Ishikawa (cell line): Measurements from ENCODE around the gene CDHR1.

Experiments used
- CEBPB ChIP-seq: IDR thresholded peaks from 2 replicates; pipeline ENCODE4 v1.6.1; 2012
- CREB1 ChIP-seq: IDR thresholded peaks from 2 replicates; pipeline ENCODE4 v1.6.1; 2012; ENCODE audit warnings: low read depth
- EGR1 ChIP-seq: IDR thresholded peaks from 2 replicates; pipeline ENCODE4 v1.6.1; 2012
- EP300 ChIP-seq: IDR thresholded peaks from 2 replicates; pipeline ENCODE4 v1.6.1; 2012; ENCODE audit warnings: borderline replicate concordance
- FOXM1 ChIP-seq: IDR thresholded peaks from 2 replicates; pipeline ENCODE4 v1.6.1; 2012; ENCODE audit warnings: low read depth, borderline replicate concordance
- NFIC ChIP-seq: IDR thresholded peaks from 2 replicates; pipeline ENCODE4 v1.6.1; 2012
- RAD21 ChIP-seq: IDR thresholded peaks from 2 replicates; pipeline ENCODE4 v1.6.1; 2012; ENCODE audit warnings: low read depth
- TAF1 ChIP-seq: IDR thresholded peaks from 2 replicates; pipeline ENCODE4 v1.6.1; 2012; ENCODE audit warnings: low read depth, mild to moderate bottlenecking
- TCF12 ChIP-seq: IDR thresholded peaks from 2 replicates; pipeline ENCODE4 v1.6.1; 2012; ENCODE audit warnings: low read depth
- TEAD4 ChIP-seq: IDR thresholded peaks from 2 replicates; pipeline ENCODE4 v1.6.1; 2012
- YY1 ChIP-seq: IDR thresholded peaks from 2 replicates; pipeline ENCODE4 v1.6.1; 2012; ENCODE audit warnings: low read depth
- ZBTB7A ChIP-seq: IDR thresholded peaks from 2 replicates; pipeline ENCODE4 v1.6.1; 2012; ENCODE audit warnings: low read depth
- TF ChIP-seq, protein P1 (sequence below): IDR thresholded peaks from 2 replicates; pipeline ENCODE4 v1.6.1; 2012
- TF ChIP-seq, protein P2 (sequence below): IDR thresholded peaks from 2 replicates; pipeline ENCODE4 v1.6.1; 2012
- TF ChIP-seq, protein P3 (sequence below): IDR thresholded peaks from 2 replicates; pipeline ENCODE4 v1.6.1; 2012; ENCODE audit warnings: low read depth, mild to moderate bottlenecking

Gene CDHR1

DNA sequence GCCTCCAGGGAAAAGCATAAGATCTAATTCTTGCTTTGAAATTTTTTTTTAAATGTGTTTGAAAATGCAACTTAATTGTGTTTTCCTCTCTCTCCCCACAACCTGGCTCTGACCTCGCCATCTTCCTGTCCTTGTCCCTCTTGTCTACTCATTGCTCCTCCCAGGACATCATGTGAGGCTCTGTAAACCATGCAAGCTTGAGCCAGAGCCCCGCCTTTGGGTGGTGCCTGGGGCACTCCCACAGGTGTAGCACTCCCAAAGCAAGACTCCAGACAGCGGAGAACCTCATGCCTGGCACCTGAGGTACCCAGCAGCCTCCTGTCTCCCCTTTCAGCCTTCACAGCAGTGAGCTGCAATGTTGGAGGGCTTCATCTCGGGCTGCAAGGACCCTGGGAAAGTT is 9.8 kb upstream of the CDHR1 start:
- no peak for TF ChIP-seq CEBPB
- TF ChIP-seq, protein P1, sequence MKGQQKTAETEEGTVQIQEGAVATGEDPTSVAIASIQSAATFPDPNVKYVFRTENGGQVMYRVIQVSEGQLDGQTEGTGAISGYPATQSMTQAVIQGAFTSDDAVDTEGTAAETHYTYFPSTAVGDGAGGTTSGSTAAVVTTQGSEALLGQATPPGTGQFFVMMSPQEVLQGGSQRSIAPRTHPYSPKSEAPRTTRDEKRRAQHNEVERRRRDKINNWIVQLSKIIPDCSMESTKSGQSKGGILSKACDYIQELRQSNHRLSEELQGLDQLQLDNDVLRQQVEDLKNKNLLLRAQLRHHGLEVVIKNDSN: 0 out of 2 replicates have a peak, but pooled peaks have one; percentile 33

DNA sequence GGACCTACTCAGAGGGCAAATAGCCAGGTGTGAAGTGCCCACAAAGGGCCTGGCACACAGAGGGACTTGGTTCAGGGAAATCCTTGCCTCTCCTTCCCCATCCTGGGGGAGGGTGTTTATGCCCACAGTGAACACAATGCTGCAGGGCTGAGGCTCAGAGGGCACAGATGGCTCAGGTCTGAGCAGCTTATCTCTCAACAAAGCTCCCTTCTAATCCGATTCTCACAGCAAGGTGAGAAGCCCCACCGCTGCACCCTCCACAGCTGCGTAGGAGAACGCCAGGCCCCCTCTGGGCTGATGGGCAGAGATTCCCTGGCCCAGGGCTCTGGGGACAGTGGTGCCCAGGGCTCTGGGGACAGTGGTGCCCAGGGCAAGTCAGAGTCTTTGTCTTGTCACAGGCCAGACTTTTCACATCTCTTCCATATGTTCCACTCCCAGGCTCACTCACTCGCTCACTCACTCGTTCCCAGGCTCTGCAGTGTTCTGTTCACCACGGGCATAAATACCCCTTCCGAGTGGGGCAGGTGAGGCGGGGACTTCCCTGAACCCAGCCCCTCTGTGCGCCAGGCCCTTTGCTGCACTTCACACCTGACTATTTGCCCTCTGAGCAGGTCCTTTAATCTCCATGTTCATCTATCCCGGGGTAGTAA is 8.7 kb upstream of the CDHR1 start:
- TF ChIP-seq ZBTB7A (no peak), TEAD4 (no peak), FOXM1 (no peak), EP300 (no peak), CREB1 (no peak), TCF12 (no peak), NFIC (no peak), TAF1 (no peak), YY1 (no peak), CEBPB (no peak)
- TF ChIP-seq, protein P2, sequence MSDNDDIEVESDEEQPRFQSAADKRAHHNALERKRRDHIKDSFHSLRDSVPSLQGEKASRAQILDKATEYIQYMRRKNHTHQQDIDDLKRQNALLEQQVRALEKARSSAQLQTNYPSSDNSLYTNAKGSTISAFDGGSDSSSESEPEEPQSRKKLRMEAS: no peak
- TF ChIP-seq, protein P1: no peak
- TF ChIP-seq, protein P3, sequence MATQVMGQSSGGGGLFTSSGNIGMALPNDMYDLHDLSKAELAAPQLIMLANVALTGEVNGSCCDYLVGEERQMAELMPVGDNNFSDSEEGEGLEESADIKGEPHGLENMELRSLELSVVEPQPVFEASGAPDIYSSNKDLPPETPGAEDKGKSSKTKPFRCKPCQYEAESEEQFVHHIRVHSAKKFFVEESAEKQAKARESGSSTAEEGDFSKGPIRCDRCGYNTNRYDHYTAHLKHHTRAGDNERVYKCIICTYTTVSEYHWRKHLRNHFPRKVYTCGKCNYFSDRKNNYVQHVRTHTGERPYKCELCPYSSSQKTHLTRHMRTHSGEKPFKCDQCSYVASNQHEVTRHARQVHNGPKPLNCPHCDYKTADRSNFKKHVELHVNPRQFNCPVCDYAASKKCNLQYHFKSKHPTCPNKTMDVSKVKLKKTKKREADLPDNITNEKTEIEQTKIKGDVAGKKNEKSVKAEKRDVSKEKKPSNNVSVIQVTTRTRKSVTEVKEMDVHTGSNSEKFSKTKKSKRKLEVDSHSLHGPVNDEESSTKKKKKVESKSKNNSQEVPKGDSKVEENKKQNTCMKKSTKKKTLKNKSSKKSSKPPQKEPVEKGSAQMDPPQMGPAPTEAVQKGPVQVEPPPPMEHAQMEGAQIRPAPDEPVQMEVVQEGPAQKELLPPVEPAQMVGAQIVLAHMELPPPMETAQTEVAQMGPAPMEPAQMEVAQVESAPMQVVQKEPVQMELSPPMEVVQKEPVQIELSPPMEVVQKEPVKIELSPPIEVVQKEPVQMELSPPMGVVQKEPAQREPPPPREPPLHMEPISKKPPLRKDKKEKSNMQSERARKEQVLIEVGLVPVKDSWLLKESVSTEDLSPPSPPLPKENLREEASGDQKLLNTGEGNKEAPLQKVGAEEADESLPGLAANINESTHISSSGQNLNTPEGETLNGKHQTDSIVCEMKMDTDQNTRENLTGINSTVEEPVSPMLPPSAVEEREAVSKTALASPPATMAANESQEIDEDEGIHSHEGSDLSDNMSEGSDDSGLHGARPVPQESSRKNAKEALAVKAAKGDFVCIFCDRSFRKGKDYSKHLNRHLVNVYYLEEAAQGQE: no peak

DNA sequence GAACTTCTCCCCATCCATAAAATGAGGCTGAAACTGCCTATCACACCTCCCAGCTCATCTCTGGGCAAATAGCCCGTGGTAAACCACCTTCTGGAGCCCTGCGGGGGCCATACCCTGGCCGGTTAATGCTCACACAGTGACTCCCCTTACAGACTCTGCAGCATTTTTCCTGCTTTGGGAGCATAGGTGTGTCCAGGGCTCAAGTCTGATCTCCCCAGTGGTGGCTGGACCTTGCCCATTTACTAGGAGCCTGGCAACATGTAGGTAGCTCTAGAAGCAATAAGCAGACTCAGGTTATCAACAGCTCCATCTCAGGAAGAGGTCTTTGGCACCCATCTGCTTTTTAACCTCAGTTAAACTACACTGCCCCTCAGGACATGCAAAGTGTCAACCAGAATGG is 5.5 kb upstream of the CDHR1 start:
- TF ChIP-seq EGR1 (no peak), ZBTB7A (no peak), TEAD4 (no peak), YY1 (no peak), NFIC (no peak), CREB1 (no peak)
- TF ChIP-seq, protein P1: no peak
- TF ChIP-seq, protein P2: no peak
- TF ChIP-seq, protein P3: no peak

DNA sequence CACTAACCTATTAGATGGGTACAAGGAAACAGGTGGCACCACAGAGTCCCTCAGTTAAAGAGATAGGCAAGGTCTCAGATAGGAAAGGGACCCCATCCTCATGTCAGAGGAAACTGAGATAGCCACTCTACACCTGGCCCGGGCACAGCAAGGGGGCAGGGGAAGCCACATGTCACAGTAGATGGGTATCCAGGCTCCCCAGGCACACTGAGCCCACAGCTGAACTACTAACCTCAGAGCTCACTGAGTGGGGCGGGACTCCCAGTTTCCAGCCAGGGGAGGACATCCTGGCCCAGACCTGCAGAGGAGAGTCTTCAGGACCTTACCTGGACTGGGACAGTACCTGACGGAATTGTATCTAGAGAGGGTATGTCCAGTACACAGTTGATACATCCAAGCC is 3.7 kb upstream of the CDHR1 start:
- TF ChIP-seq, protein P1: no peak

DNA sequence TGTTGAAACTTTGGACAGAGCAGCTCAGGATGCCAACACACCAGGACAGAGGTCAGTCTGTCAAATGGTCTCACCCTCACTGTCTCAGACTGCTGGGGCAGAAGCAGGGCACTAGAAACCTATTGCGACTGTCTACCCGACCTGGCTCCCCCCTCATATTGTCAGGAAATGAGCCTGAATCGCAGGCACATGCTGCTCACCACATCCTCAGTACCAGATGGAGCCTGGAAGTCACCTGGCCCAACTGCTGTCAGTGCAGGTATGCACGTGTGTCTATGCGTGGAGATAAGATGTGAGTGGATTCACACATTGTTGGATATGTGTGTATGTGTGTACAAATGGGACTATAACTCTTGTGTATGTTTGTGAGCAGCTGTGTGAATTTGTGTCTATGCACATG is 3.2 kb upstream of the CDHR1 start:
- TF ChIP-seq TAF1 (no peak), RAD21 (no peak), TCF12 (no peak), EP300 (no peak), NFIC (no peak), CEBPB (no peak), YY1 (no peak), FOXM1 (no peak), ZBTB7A (no peak), CREB1 (no peak), TEAD4 (no peak), EGR1 (no peak)
- TF ChIP-seq, protein P2: no peak
- TF ChIP-seq, protein P1: no peak
- TF ChIP-seq, protein P3: no peak
